ENCODE results near the gene SIAH3.

The SIAH3 gene

GRCh38 chr13:45744979-45745378 is 106.6 kb downstream of the SIAH3 start:
- no peak for DNase-seq (ENCODE audit: low read depth, low spot score)

- DNase-seq (ENCODE audit: low read depth, low spot score), result no peak
Measured at GRCh38 chr13:45742985-45743384, 108.6 kb downstream of the SIAH3 start.

- DNase-seq (ENCODE audit: low read depth, low spot score), result no peak
Measured at GRCh38 chr13:45737571-45738017, 114.0 kb downstream of the SIAH3 start.

- no peak for DNase-seq (ENCODE audit: low read depth, low spot score)
Measured at GRCh38 chr13:45733361-45733760, 118.2 kb downstream of the SIAH3 start.

GRCh38 chr13:45732916-45733315 is 118.6 kb downstream of the SIAH3 start:
- DNase-seq (ENCODE audit: low read depth, low spot score), result no peak

GRCh38 chr13:45731455-45731854 is 120.1 kb downstream of the SIAH3 start:
- DNase-seq (ENCODE audit: low read depth, low spot score), result no peak

- DNase-seq (ENCODE audit: low read depth, low spot score), result no peak
Measured at GRCh38 chr13:45728759-45729158, 122.8 kb downstream of the SIAH3 start.
